GM12878 (cell line): ENCODE results near the gene CPNE4. TPM values are rescaled to one million over a fixed set of nuclear protein-coding genes. Genes with fewer than 3 reads are reported as not detected.

Experiments used
- ATAC-seq: fragments of 200-7000 bp; cut with Tn5 transposase; 3 replicates; pipeline ENCODE4 v1.9.1; 2020; ENCODE audit warnings: mild to moderate bottlenecking, moderate library complexity
- BruUV-seq: library from RNA; stranded (reverse); fragments of 400-500 nt; replicated peaks from 2 replicates; lab custom pipeline; 2021; lab: Mats Ljungman, UMichigan
- CTCF ChIA-PET: fragments of 300-600 bp; sonication (Branson Sonifier 250); formaldehyde crosslinking; extraction: SDS; loops from one replicate; lab custom pipeline; 2021; ENCODE audit warnings: inconsistent platforms; lab: Yijun Ruan, JAX
- POLR2A ChIA-PET: fragments of 350-600 bp; formaldehyde crosslinking; extraction: SDS; loops from one replicate; lab custom pipeline; 2021; ENCODE audit warnings: inconsistent platforms; lab: Charles Lee
- RAD21 ChIA-PET: fragments of 300-600 bp; sonication (Branson Sonifier 250); formaldehyde crosslinking; loops from one replicate; lab custom pipeline; 2023; ENCODE audit warnings: antibody characterized with exemption; ENCODE audit not compliant: unreplicated experiment; lab: Charles Lee
- SMC1A ChIA-PET: fragments of 300-600 bp; sonication (Branson Sonifier 250); formaldehyde crosslinking; loops from one replicate; lab custom pipeline; 2023; ENCODE audit not compliant: unreplicated experiment, uncharacterized antibody; lab: Charles Lee
- DNase-seq: peaks from one replicate; pipeline ENCODE4 v3.0.0-alpha.2; 2011; ENCODE audit warnings: low read depth, low spot score
- FAIRE-seq: peaks from 3 replicates; lab custom pipeline; 2011; peaks lifted over from hg19 to GRCh38; lab: Jason Lieb, UNC
- H2AFZ ChIP-seq: 2 replicates; pipeline ENCODE4 v1.6.0; 2011; ENCODE audit warnings: low read depth, low read length, control low read depth; ENCODE audit not compliant: control insufficient read depth
- H3K27ac ChIP-seq: 2 replicates; pipeline ENCODE4 v1.5.1; 2011; ENCODE audit warnings: control low read depth; ENCODE audit not compliant: control insufficient read depth, insufficient read depth
- H3K27me3 ChIP-seq, 2 experiments: replicated peaks in 1 of 2; 2 replicates each; pipeline versions ENCODE4 v1.6.0 to v1.6.1; 2011; ENCODE audit warnings: low read length in 1 of 2; ENCODE audit not compliant: control insufficient read depth in 2 of 2, insufficient read depth in 2 of 2
- H3K36me3 ChIP-seq, 2 experiments: 2 replicates each; pipeline ENCODE4 v1.5.1; 2011; ENCODE audit warnings: low read length in 1 of 2; ENCODE audit not compliant: control insufficient read depth in 2 of 2, insufficient read depth in 2 of 2
- H3K4me1 ChIP-seq: 2 replicates; pipeline ENCODE4 v1.6.1; 2011; ENCODE audit warnings: mild to moderate bottlenecking, low read length, moderate library complexity, mixed read lengths; ENCODE audit not compliant: control insufficient read depth, insufficient read depth
- H3K4me2 ChIP-seq: 2 replicates; pipeline ENCODE4 v1.6.0; 2011; ENCODE audit warnings: control low read depth; ENCODE audit not compliant: control insufficient read depth, insufficient read depth
- H3K4me3 ChIP-seq: fragments of 200-600 bp; sonication (generic); 2 replicates; pipeline ENCODE4 v1.5.1; 2016
- H3K79me2 ChIP-seq: 2 replicates; pipeline ENCODE4 v1.6.0; 2011; ENCODE audit warnings: low read length; ENCODE audit not compliant: control insufficient read depth, insufficient read depth
- H3K9ac ChIP-seq: 2 replicates; pipeline ENCODE4 v1.8.0; 2011; ENCODE audit warnings: low read length, control low read depth, mixed read lengths; ENCODE audit not compliant: control insufficient read depth, insufficient read depth
- H3K9me3 ChIP-seq: replicated peaks from 3 replicates; pipeline ENCODE4 v1.5.1; 2011; ENCODE audit warnings: mild to moderate bottlenecking, low read length; ENCODE audit not compliant: control insufficient read depth, insufficient read depth
- H4K20me1 ChIP-seq: 2 replicates; pipeline ENCODE4 v1.6.0; 2011; ENCODE audit not compliant: control insufficient read depth, insufficient read depth
- ATF3 ChIP-seq: IDR thresholded peaks from 2 replicates; pipeline ENCODE4 v1.6.1; 2011; ENCODE audit warnings: low read depth, mild to moderate bottlenecking, low read length, moderate library complexity, borderline replicate concordance; ENCODE audit errors: extremely low read depth
- BRCA1 ChIP-seq: IDR thresholded peaks from 2 replicates; pipeline ENCODE4 v1.6.1; 2011; ENCODE audit warnings: low read depth, low read length, improper control_type of control experiment
- CBX3 ChIP-seq: fragments of 200-600 bp; sonication (generic); IDR thresholded peaks from 2 replicates; pipeline ENCODE4 v1.6.1; 2016; ENCODE audit warnings: low read depth, borderline replicate concordance
- CHD4 ChIP-seq: fragments of 200-600 bp; sonication (generic); IDR thresholded peaks from 2 replicates; pipeline ENCODE4 v1.6.1; 2016; ENCODE audit warnings: mild to moderate bottlenecking
- ESRRA ChIP-seq: IDR thresholded peaks from 2 replicates; pipeline ENCODE4 v1.6.1; 2012; ENCODE audit warnings: mild to moderate bottlenecking, low read length, improper control_type of control experiment
- FOXM1 ChIP-seq: IDR thresholded peaks from 2 replicates; pipeline ENCODE4 v1.6.1; 2012; ENCODE audit warnings: low read depth, mild to moderate bottlenecking, inconsistent platforms, low read length, moderate library complexity
- IKZF2 ChIP-seq, 2 experiments: fragments of 450-650 bp; IDR thresholded peaks; 2 replicates each; pipeline ENCODE4 v1.6.1; 2017; ENCODE audit warnings: mild to moderate bottlenecking in 2 of 2, moderate library complexity in 2 of 2
- KDM1A ChIP-seq: fragments of 200-600 bp; sonication (generic); IDR thresholded peaks from 2 replicates; pipeline ENCODE4 v1.6.1; 2016; ENCODE audit warnings: borderline replicate concordance
- LARP7 ChIP-seq: fragments of 450-650 bp; IDR thresholded peaks from 2 replicates; pipeline ENCODE4 v1.6.1; 2017; ENCODE audit warnings: mild to moderate bottlenecking
- NR2C2 ChIP-seq: IDR thresholded peaks from 2 replicates; pipeline ENCODE4 v1.6.1; 2011; ENCODE audit warnings: borderline replicate concordance, low read depth; ENCODE audit not compliant: control insufficient read depth, insufficient read length
- POLR2AphosphoS2 ChIP-seq: IDR thresholded peaks from 2 replicates; pipeline ENCODE4 v1.6.1; 2011; ENCODE audit warnings: low read depth, mild to moderate bottlenecking, low read length, improper control_type of control experiment, moderate library complexity
- POLR2AphosphoS5 ChIP-seq: IDR thresholded peaks from 2 replicates; pipeline ENCODE4 v1.6.1; 2011; ENCODE audit warnings: mild to moderate bottlenecking, low read length, inconsistent platforms
- PRDM15 ChIP-seq: fragments of 450-650 bp; formaldehyde crosslinking; IDR thresholded peaks from 2 replicates; pipeline ENCODE4 v1.4.0; 2020; ENCODE audit warnings: mild to moderate bottlenecking, moderate library complexity
- SMAD1 ChIP-seq: fragments of 450-650 bp; IDR thresholded peaks from 2 replicates; pipeline ENCODE4 v1.6.1; 2018; ENCODE audit warnings: mild to moderate bottlenecking, low read depth; ENCODE audit not compliant: partially characterized antibody
- SMARCA5 ChIP-seq: fragments of 450-650 bp; IDR thresholded peaks from 2 replicates; pipeline ENCODE4 v1.6.1; 2017; ENCODE audit warnings: mild to moderate bottlenecking
- TBL1XR1 ChIP-seq: IDR thresholded peaks from 2 replicates; pipeline ENCODE4 v1.6.1; 2012; ENCODE audit warnings: low read depth, low read length, improper control_type of control experiment
- WGBS: methylation state at CpG from one replicate; pipeline ENCODE4 v1.1.6; 2016; ENCODE audit warnings: low lambda C conversion rate; ENCODE audit not compliant: insufficient replicate concordance, insufficient coverage; ENCODE audit errors: missing lambda C conversion rate; 5-methylcytosine and 5-hydroxymethylcytosine counted together
- in situ Hi-C: fragments of 300-500 bp; cut with MboI; formaldehyde crosslinking; loops from 9 replicates; pipeline ENCODE4 v1.14.3; 2018; ENCODE audit warnings: mixed read lengths
- intact Hi-C: fragments of 100-400 bp; cut with micrococcal nuclease; formaldehyde crosslinking; loops from one replicate; pipeline ENCODE4 v1.14.2; 2022; ENCODE audit not compliant: unreplicated experiment
- polyA plus RNA-seq, 11 experiments: library from polyadenylated mRNA; depleted of rRNA in 4 of 11; unstranded in 6 of 11; stranded (reverse) in 5 of 11; fragments of >200 nt; fragmentation: Nextera tagmentation in 4 of 11; fragmentation: Illumina TruSeq in 1 of 11; extraction: Ambion mirVana in 4 of 11; extraction: Trizol in 1 of 11; gene quantifications; 1 replicate in 1 of 11; 2 replicates in 10 of 11; pipeline versions ENCODE4 v1.2.1 to v1.2.3, GENCODE V29; 2011 to 2016; ENCODE audit warnings: inconsistent platforms in 2 of 11, missing spikeins in 2 of 11, low read depth in 1 of 11
- total RNA-seq, 4 experiments: library from RNA; depleted of rRNA in 3 of 4; stranded (reverse); fragments of >200 nt in 3 of 4; fragmentation: Illumina TruSeq in 1 of 4; extraction: Trizol in 1 of 4; gene quantifications; 2 replicates each; pipeline versions ENCODE4 v1.2.1 to v1.2.3, GENCODE V29; 2013 to 2021
- TF ChIP-seq, protein P1 (sequence below): fragments of 450-650 bp; IDR thresholded peaks from 2 replicates; pipeline ENCODE4 v1.6.1; 2017; ENCODE audit warnings: antibody characterized with exemption, mild to moderate bottlenecking, moderate library complexity
- TF ChIP-seq, protein P2 (sequence below): IDR thresholded peaks from 2 replicates; pipeline ENCODE4 v1.6.1; 2012; ENCODE audit warnings: low read depth, low read length, improper control_type of control experiment

Gene CPNE4
- total and polyA plus RNA-seq, 10 of the 15 experiments (the other 5 are each of a cell fraction or from before 2014, with no cell fraction given): 0.17 to 1.9 (median 0.48) TPM; not detected in 1

- intact Hi-C loops: no loop called here
- no peaks in the 10 kb centered on the region for H3K36me3 ChIP-seq
- 25% methylated on average over 3 of the region's 3 CpGs for WGBS
- no peak overlapping the region for H3K4me2 ChIP-seq
- DNase-seq: no peak
- POLR2A ChIA-PET: no interaction called here
- in situ Hi-C loops: no loop called here
- H3K4me1 ChIP-seq: no peaks in the 10 kb centered on the region
- no peak for FAIRE-seq
- H3K9me3 ChIP-seq: no peaks in the 10 kb centered on the region
- H3K4me3 ChIP-seq: no peak overlapping the region
- H2AFZ ChIP-seq: no peak overlapping the region
- no peaks in the 10 kb centered on the region for H4K20me1 ChIP-seq
- no peak for ATAC-seq
- H3K27me3 ChIP-seq: no peaks in the 10 kb centered on the region; a peak in 2 of 4 replicates
- H3K79me2 ChIP-seq: no peaks in the 10 kb centered on the region
- H3K27ac ChIP-seq: no peak overlapping the region
- RAD21 ChIA-PET: no interaction called here
- CTCF ChIA-PET: interaction anchor here (0.9 kb wide), 1 partner anchor 504 kb away, joined by 3 read pairs; no protein-coding TSS in a partner anchor
- BruUV-seq: no TSS peak
- no peak overlapping the region for H3K9ac ChIP-seq
- SMC1A ChIA-PET: interaction anchor here (1.0 kb wide), 1 partner anchor 12 kb away, joined by 3 read pairs; no protein-coding TSS in a partner anchor
- TF ChIP-seq, protein P1, sequence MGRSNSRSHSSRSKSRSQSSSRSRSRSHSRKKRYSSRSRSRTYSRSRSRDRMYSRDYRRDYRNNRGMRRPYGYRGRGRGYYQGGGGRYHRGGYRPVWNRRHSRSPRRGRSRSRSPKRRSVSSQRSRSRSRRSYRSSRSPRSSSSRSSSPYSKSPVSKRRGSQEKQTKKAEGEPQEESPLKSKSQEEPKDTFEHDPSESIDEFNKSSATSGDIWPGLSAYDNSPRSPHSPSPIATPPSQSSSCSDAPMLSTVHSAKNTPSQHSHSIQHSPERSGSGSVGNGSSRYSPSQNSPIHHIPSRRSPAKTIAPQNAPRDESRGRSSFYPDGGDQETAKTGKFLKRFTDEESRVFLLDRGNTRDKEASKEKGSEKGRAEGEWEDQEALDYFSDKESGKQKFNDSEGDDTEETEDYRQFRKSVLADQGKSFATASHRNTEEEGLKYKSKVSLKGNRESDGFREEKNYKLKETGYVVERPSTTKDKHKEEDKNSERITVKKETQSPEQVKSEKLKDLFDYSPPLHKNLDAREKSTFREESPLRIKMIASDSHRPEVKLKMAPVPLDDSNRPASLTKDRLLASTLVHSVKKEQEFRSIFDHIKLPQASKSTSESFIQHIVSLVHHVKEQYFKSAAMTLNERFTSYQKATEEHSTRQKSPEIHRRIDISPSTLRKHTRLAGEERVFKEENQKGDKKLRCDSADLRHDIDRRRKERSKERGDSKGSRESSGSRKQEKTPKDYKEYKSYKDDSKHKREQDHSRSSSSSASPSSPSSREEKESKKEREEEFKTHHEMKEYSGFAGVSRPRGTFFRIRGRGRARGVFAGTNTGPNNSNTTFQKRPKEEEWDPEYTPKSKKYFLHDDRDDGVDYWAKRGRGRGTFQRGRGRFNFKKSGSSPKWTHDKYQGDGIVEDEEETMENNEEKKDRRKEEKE: no peak
- no peak for TF ChIP-seq ESRRA
- no peak for TF ChIP-seq CHD4
- TF ChIP-seq BRCA1: no peak
- no peak for TF ChIP-seq LARP7
- TF ChIP-seq POLR2AphosphoS5: no peak
- TF ChIP-seq IKZF2 (IDR thresholded peaks at IDR 0.05): no peak
- TF ChIP-seq NR2C2: no peak
- TF ChIP-seq PRDM15 (CRISPR knock-in tag): no peak
- TF ChIP-seq SMAD1: no peak
- TF ChIP-seq SMARCA5: no peak
- TF ChIP-seq ATF3: no peak
- TF ChIP-seq, protein P2, sequence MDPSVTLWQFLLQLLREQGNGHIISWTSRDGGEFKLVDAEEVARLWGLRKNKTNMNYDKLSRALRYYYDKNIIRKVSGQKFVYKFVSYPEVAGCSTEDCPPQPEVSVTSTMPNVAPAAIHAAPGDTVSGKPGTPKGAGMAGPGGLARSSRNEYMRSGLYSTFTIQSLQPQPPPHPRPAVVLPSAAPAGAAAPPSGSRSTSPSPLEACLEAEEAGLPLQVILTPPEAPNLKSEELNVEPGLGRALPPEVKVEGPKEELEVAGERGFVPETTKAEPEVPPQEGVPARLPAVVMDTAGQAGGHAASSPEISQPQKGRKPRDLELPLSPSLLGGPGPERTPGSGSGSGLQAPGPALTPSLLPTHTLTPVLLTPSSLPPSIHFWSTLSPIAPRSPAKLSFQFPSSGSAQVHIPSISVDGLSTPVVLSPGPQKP: no peak
- TF ChIP-seq CBX3: no peak
- TF ChIP-seq FOXM1: no peak
- no peak for TF ChIP-seq KDM1A
- no peak for TF ChIP-seq TBL1XR1
- no peak for TF ChIP-seq POLR2AphosphoS2
These were observed 499.7 kb downstream of the CPNE4 start for GRCh38 chr3:131535131-131535530.
